Fibroblast of lung (primary cell): ENCODE results near the gene NUPR1. TPM values are rescaled to one million over a fixed set of nuclear protein-coding genes. Genes with fewer than 3 reads are reported as not detected.
"Not testable (repeated sequence)": the region's sequence is repeated elsewhere in the genome, so short reads cannot be mapped to it uniquely, and the experiment has no call there.

ENCODE experiments used
- DNase-seq, 2 donors: peaks; one replicate each; pipeline versions ENCODE4 v3.0.0 to v3.0.0-alpha.2; 2010; ENCODE audit warnings: low read depth in 2 of 2
- H2AFZ ChIP-seq: 2 replicates; pipeline ENCODE4 v1.5.1; 2012; ENCODE audit warnings: low read length, control low read depth, inconsistent platforms
- H3K27ac ChIP-seq: 2 replicates; pipeline ENCODE4 v1.5.1; 2011; ENCODE audit warnings: low read length, control low read depth; ENCODE audit not compliant: insufficient read depth
- H3K27me3 ChIP-seq: 2 replicates; pipeline ENCODE4 v1.5.1; 2011; ENCODE audit warnings: mild to moderate bottlenecking, low read length; ENCODE audit not compliant: control insufficient read depth, insufficient read depth
- H3K36me3 ChIP-seq: 2 replicates; pipeline ENCODE4 v1.5.1; 2011; ENCODE audit warnings: low read length; ENCODE audit not compliant: control insufficient read depth, insufficient read depth
- H3K4me1 ChIP-seq: 2 replicates; pipeline ENCODE4 v1.5.1; 2011; ENCODE audit warnings: low read length; ENCODE audit not compliant: control insufficient read depth, insufficient read depth; ENCODE audit errors: extremely low read depth
- H3K4me2 ChIP-seq: 2 replicates; pipeline ENCODE4 v1.5.1; 2011; ENCODE audit warnings: low read length, control low read depth; ENCODE audit not compliant: insufficient read depth; ENCODE audit errors: extremely low read depth
- H3K4me3 ChIP-seq, 4 experiments: fragments of 200-600 bp in 1 of 4; sonication (generic) in 1 of 4; replicated peaks in 1 of 4; 2 replicates each; pipeline ENCODE4 v1.5.1; 2011 to 2016; ENCODE audit warnings: low read length in 4 of 4, low read depth in 3 of 4, mild to moderate bottlenecking in 3 of 4, control low read depth in 2 of 4, inconsistent platforms in 1 of 4, mixed read lengths in 1 of 4; ENCODE audit not compliant: insufficient read depth in 1 of 4; ENCODE audit errors: control extremely low read depth in 1 of 4
- H3K79me2 ChIP-seq: 2 replicates; pipeline ENCODE4 v1.5.1; 2012; ENCODE audit warnings: mild to moderate bottlenecking, low read length, inconsistent platforms; ENCODE audit not compliant: control insufficient read depth, insufficient read depth
- H3K9ac ChIP-seq: 2 replicates; pipeline ENCODE4 v1.5.1; 2011; ENCODE audit warnings: mild to moderate bottlenecking, low read length, control low read depth; ENCODE audit not compliant: insufficient read depth
- H3K9me3 ChIP-seq: 2 replicates; pipeline ENCODE4 v1.5.1; 2012; ENCODE audit warnings: low read depth, low read length; ENCODE audit not compliant: control insufficient read depth, insufficient read depth
- H4K20me1 ChIP-seq: 2 replicates; pipeline ENCODE4 v1.5.1; 2011; ENCODE audit warnings: low read length; ENCODE audit not compliant: control insufficient read depth, insufficient read depth; ENCODE audit errors: extremely low read depth
- EZH2 ChIP-seq: IDR thresholded peaks from 2 replicates; pipeline ENCODE4 v1.5.1; 2012; ENCODE audit warnings: low read length, control low read depth, mild to moderate bottlenecking; ENCODE audit errors: missing control alignments
- polyA plus RNA-seq, 2 donors: library from polyadenylated mRNA; depleted of rRNA in 1 of 2; stranded (reverse) in 1 of 2; unstranded in 1 of 2; fragments of >200 nt; gene quantifications; 2 replicates each; pipeline ENCODE4 v1.2.1, GENCODE V29; 2011 to 2012; ENCODE audit warnings: missing spikeins in 1 of 2
- total RNA-seq: library from RNA; depleted of rRNA; stranded (reverse); fragments of >200 nt; gene quantifications from 2 replicates; pipeline ENCODE4 v1.2.1, GENCODE V29; 2014
- TF ChIP-seq, protein P1 (sequence below), 2 donors: IDR thresholded peaks in 1 of 2; conservative IDR thresholded peaks in 1 of 2; 1 replicate in 1 of 2; 2 replicates in 1 of 2; pipeline ENCODE4 v1.5.1; 2011 to 2012; ENCODE audit warnings: low read length in 2 of 2, control low read depth in 1 of 2, inconsistent platforms in 1 of 2, low read depth in 1 of 2, mild to moderate bottlenecking in 1 of 2

The NUPR1 gene
- total and polyA plus RNA-seq, 2 donors (not counting 1 experiment from before 2014, with no cell fraction given): 38.0 to 87.0 TPM

DNA sequence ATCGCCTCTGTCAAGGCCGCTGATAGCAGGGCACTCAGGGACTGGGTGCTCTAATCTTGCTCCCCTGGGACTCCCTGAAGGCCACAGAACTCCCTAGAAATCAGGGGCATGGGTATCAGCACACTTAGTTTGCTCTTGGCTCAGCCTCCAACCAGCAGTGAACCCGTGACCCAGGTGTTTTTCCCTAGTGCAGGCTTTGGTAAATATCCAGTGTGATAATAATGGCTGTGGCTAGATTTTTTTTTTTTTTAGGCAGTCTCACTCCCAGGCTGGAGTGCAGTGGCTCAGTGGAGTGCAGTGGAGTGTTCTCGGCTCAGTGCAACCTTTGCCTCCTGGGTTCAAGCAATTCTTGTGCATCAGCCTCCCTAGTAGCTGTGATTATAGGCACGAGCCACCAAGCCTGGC, 10.3 kb downstream of the NUPR1 start:
- Histone ChIP-seq H3K79me2 (no peaks in the 10 kb centered on the region), H3K9ac (no peak overlapping the region), H3K9me3 (no peaks in the 10 kb centered on the region), H3K4me3 (no peak overlapping the region), H3K27me3 (no peaks in the 10 kb centered on the region), H3K4me1 (no peaks in the 10 kb centered on the region), H2AFZ (no peak overlapping the region), H3K4me2 (no peak overlapping the region), H3K27ac (no peak overlapping the region), H3K36me3 (no peaks in the 10 kb centered on the region), H4K20me1 (no peaks in the 10 kb centered on the region)
- TF ChIP-seq, protein P1, sequence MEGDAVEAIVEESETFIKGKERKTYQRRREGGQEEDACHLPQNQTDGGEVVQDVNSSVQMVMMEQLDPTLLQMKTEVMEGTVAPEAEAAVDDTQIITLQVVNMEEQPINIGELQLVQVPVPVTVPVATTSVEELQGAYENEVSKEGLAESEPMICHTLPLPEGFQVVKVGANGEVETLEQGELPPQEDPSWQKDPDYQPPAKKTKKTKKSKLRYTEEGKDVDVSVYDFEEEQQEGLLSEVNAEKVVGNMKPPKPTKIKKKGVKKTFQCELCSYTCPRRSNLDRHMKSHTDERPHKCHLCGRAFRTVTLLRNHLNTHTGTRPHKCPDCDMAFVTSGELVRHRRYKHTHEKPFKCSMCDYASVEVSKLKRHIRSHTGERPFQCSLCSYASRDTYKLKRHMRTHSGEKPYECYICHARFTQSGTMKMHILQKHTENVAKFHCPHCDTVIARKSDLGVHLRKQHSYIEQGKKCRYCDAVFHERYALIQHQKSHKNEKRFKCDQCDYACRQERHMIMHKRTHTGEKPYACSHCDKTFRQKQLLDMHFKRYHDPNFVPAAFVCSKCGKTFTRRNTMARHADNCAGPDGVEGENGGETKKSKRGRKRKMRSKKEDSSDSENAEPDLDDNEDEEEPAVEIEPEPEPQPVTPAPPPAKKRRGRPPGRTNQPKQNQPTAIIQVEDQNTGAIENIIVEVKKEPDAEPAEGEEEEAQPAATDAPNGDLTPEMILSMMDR (conservative IDR thresholded peaks at IDR 0.05 in 1 of 2, IDR thresholded peaks at IDR 0.05 in 1 of 2; ENCODE audit: low read depth in 1 of 2, low read length in 2 of 2): no peak
- TF ChIP-seq EZH2: no peak
- DNase-seq: no peak

DNA sequence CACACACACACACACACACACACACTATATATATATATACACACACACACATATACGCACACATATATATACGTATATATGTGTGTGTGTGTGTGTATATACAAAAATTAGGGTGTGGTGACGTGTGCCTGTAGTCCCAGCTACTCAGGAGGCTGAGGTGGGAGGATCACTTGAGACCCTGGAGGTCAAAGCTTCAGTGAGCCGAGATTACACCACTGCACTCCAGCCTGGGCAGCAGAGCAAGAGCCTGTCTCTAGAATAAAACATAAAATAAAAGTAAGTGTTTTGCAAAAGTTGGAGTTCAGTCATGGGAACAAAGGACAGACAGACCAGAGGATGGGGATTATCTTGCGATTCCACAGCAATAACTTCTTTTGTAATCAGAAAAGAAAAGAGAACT, 10.8 kb downstream of the NUPR1 start:
- TF ChIP-seq, protein P1 (conservative IDR thresholded peaks at IDR 0.05 in 1 of 2, IDR thresholded peaks at IDR 0.05 in 1 of 2; ENCODE audit: low read depth in 1 of 2, low read length in 2 of 2): no peak
- no peak for TF ChIP-seq EZH2
- Histone ChIP-seq H3K4me1 (no peaks in the 10 kb centered on the region), H3K9ac (no peak overlapping the region), H3K36me3 (no peaks in the 10 kb centered on the region), H3K4me2 (no peak overlapping the region), H4K20me1 (no peaks in the 10 kb centered on the region), H2AFZ (no peak overlapping the region), H3K79me2 (no peaks in the 10 kb centered on the region), H3K9me3 (no peaks in the 10 kb centered on the region), H3K27me3 (no peaks in the 10 kb centered on the region), H3K27ac (no peak overlapping the region), H3K4me3 (no peak overlapping the region)
- no peak for DNase-seq

DNA sequence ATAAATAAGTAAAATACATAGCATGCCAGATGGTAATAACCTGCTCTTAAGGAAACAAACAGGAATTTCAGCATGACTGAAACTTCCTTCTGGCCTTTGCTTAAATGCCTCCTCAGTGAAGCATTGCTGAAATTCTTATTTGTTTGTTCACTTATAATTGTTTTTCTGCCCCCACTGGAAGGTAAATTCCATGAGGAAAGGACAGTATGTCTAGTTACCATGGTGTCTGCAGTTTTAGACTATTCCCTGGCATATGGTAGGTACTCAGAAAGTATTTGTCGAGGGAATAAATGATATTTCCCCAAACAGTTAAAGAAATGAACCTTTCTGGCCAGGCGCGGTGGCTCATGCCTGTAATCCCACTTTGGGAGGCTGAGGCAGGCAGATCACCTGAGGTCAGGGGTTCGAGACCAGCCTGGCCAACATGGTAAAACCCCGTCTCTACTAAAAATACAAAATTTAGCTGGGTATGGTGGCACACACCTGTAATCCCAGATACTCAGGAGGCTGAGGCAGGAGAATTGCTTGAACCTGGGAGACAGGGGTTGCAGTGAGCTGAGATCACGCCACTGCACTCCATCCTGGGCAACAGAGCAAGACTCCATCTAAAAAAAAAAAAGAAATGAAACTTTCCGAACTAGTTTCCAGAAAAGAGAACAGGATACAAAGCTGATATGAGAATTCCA, 11.5 kb downstream of the NUPR1 start:
- DNase-seq: peak in 1 of 2 donors; percentile 12
- not testable (repeated sequence) for H3K9ac ChIP-seq, H3K27ac ChIP-seq, H3K4me1 ChIP-seq, H2AFZ ChIP-seq, H3K4me3 ChIP-seq, H3K27me3 ChIP-seq, H4K20me1 ChIP-seq, H3K4me2 ChIP-seq, H3K9me3 ChIP-seq, H3K36me3 ChIP-seq, H3K79me2 ChIP-seq
